ENCODE data around the gene SOX5. TPM values are rescaled to one million over a fixed set of nuclear protein-coding genes. Genes with fewer than 3 reads are reported as not detected.

Gene SOX5
- total and polyA plus RNA-seq, 2 experiments from 2014 or later = 14.8 to 26.4 TPM

DNA sequence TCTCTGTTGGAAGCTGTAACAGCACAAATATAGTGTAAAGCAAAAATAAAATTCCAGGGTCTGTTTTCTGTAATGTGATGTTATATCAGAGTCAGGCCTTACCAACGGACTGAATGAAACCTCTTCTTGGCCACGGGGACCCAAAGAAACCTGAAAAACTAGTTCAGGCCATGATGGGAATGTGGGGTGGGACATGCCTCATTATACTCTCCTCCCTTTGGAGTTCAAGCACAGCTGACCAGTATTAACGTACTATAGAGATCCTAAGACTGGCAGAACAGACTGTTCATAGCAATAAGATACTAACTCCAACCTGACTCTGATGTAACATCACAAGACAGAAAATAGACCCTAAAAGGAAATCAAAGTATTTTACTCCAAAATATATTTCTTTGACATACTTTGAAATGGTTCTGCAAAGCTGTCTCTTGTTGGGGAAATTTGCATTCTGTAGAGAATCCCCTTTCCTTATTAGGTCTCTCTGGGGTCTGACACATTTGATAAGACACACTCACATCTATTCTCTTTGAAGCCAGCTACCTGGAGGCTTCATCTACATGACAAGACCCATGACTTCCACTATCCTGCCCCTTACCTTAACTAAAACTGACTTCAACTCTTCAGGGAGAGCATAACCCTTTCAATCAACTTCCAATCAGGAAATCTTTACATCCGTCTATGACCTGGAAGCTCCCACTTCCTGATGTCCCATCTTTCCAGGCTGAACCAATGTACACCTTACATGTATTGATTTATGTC is 444.6 kb downstream of the SOX5 start:
- Histone ChIP-seq H3K4me2 (no peak overlapping the region), H2AFZ (no peak overlapping the region), H3K36me3 (replicated peaks; ENCODE audit: insufficient read depth, low read depth) (no peaks in the 10 kb centered on the region), H3K9me3 (ENCODE audit: low read depth) (no peaks in the 10 kb centered on the region), H3K27ac (no peak overlapping the region), H4K20me1 (ENCODE audit: insufficient read depth, poor library complexity, severe bottlenecking) (no peaks in the 10 kb centered on the region), H3K9me2 (replicated peaks; ENCODE audit: insufficient read depth) (no peaks in the 10 kb centered on the region), H3K79me2 (no peaks in the 10 kb centered on the region), H3K4me3 (no peak overlapping the region), H3K27me3 (no peaks in the 10 kb centered on the region), H3K4me1 (ENCODE audit: insufficient read depth) (no peaks in the 10 kb centered on the region)
- 80% methylated on average over 4 of the region's 4 CpGs for WGBS (ENCODE audit: low lambda C conversion rate, missing lambda C conversion rate)
- TF ChIP-seq, protein P1, sequence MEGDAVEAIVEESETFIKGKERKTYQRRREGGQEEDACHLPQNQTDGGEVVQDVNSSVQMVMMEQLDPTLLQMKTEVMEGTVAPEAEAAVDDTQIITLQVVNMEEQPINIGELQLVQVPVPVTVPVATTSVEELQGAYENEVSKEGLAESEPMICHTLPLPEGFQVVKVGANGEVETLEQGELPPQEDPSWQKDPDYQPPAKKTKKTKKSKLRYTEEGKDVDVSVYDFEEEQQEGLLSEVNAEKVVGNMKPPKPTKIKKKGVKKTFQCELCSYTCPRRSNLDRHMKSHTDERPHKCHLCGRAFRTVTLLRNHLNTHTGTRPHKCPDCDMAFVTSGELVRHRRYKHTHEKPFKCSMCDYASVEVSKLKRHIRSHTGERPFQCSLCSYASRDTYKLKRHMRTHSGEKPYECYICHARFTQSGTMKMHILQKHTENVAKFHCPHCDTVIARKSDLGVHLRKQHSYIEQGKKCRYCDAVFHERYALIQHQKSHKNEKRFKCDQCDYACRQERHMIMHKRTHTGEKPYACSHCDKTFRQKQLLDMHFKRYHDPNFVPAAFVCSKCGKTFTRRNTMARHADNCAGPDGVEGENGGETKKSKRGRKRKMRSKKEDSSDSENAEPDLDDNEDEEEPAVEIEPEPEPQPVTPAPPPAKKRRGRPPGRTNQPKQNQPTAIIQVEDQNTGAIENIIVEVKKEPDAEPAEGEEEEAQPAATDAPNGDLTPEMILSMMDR (IDR thresholded peaks at IDR 0.05; ENCODE audit: poor library complexity) = no peak
- no peak for TF ChIP-seq EZH2phosphoT487 (IDR thresholded peaks at IDR 0.05; ENCODE audit: low read depth, severe bottlenecking, unreplicated experiment)
- no peak for TF ChIP-seq EZH2 (IDR thresholded peaks at IDR 0.05; ENCODE audit: borderline replicate concordance)
- DNase-seq (ENCODE audit: low spot score) = no peak

DNA sequence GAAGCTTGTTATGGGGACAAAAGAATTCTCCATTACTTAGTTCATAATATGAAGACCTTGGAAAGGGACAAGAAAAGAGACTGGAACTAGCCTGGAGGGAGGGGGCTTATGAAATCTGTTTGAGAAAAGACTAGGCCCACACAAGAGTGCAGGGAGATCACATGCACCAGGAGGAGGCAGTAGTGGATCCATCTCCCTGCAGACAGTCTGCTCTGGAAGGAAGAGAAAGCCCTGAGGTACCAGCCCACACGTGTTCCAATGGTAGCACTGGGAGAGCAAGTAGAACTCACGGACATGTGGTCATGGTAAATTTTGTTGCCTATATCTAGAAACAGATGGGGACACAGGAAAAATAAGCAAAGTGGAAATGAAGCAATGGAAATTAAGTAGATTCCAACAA is 445.4 kb downstream of the SOX5 start:
- Histone ChIP-seq H3K9me3 (ENCODE audit: low read depth) (no peaks in the 10 kb centered on the region), H3K9me2 (replicated peaks; ENCODE audit: insufficient read depth) (no peaks in the 10 kb centered on the region), H3K27me3 (no peaks in the 10 kb centered on the region), H3K79me2 (no peaks in the 10 kb centered on the region), H3K36me3 (replicated peaks; ENCODE audit: insufficient read depth, low read depth) (no peaks in the 10 kb centered on the region), H3K4me3 (no peak overlapping the region), H3K27ac (no peak overlapping the region), H3K4me1 (ENCODE audit: insufficient read depth) (no peaks in the 10 kb centered on the region), H2AFZ (no peak overlapping the region), H4K20me1 (ENCODE audit: insufficient read depth, poor library complexity, severe bottlenecking) (no peaks in the 10 kb centered on the region), H3K4me2 (no peak overlapping the region)
- 77% methylated on average over 2 of the region's 2 CpGs for WGBS (ENCODE audit: low lambda C conversion rate, missing lambda C conversion rate)
- no peak for DNase-seq (ENCODE audit: low spot score)
- TF ChIP-seq EZH2 (IDR thresholded peaks at IDR 0.05; ENCODE audit: borderline replicate concordance) (no peak), EZH2phosphoT487 (IDR thresholded peaks at IDR 0.05; ENCODE audit: low read depth, severe bottlenecking, unreplicated experiment) (no peak)
- TF ChIP-seq, protein P1 (IDR thresholded peaks at IDR 0.05; ENCODE audit: poor library complexity) = no peak

DNA sequence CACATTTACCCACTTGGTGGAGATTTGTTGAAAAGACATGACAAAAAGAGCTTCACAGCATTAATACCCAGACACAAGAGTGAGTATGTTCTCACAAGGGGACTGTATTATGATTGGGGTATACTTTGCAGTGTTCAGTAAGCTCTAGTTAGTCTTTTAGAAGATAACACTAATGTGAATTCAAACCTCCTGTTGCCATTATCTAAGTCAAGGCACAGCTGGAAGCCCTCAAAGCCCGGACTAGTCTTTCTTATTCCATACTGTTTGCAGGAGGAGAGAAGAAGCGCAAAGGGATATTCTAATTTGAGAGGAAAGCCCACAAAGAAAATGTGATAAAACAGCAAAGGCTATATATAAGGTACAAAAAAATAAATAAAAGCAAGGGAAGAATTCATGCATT is 445.9 kb downstream of the SOX5 start:
- Histone ChIP-seq H3K79me2 (no peaks in the 10 kb centered on the region), H3K27me3 (no peaks in the 10 kb centered on the region), H4K20me1 (ENCODE audit: insufficient read depth, poor library complexity, severe bottlenecking) (no peaks in the 10 kb centered on the region), H3K4me1 (ENCODE audit: insufficient read depth) (no peaks in the 10 kb centered on the region), H3K27ac (no peak overlapping the region), H2AFZ (no peak overlapping the region), H3K36me3 (replicated peaks; ENCODE audit: insufficient read depth, low read depth) (no peaks in the 10 kb centered on the region), H3K4me3 (no peak overlapping the region), H3K9me3 (ENCODE audit: low read depth) (no peaks in the 10 kb centered on the region), H3K9me2 (replicated peaks; ENCODE audit: insufficient read depth) (no peaks in the 10 kb centered on the region), H3K4me2 (no peak overlapping the region)
- 54% methylated on average over 2 of the region's 2 CpGs for WGBS (ENCODE audit: low lambda C conversion rate, missing lambda C conversion rate)
- TF ChIP-seq, protein P1 (IDR thresholded peaks at IDR 0.05; ENCODE audit: poor library complexity) = no peak
- TF ChIP-seq EZH2 (IDR thresholded peaks at IDR 0.05; ENCODE audit: borderline replicate concordance) (no peak), EZH2phosphoT487 (IDR thresholded peaks at IDR 0.05; ENCODE audit: low read depth, severe bottlenecking, unreplicated experiment) (no peak)
- DNase-seq (ENCODE audit: low spot score) = no peak

All from hepatocyte (in vitro differentiated cells).